ENCODE measurements around the gene AKR7A2.

DNA sequence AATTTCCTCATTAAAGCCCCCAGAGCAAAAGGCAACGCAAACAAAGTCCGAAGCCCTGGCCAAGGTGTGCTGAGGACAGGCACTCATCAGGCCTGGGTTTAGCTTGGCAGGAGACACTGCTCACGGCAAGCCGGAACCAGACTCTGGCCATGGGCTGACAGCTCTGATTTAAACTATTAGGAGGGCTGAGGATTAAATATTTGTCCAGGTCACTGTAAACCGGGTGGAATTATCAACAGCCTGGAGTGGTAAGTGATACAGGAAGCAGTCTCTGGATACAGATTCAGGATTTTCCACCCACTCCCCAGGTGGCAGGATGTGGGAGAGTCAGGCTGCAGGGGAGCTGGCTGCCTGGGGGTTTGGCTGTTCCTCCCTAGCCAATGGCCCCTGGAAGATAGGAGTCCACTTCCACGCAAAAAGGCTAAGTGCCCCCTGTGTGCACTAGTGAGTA lies 42.6 kb upstream of the AKR7A2 start:
- no peak for TF ChIP-seq CTCF (IDR thresholded peaks at IDR 0.05)
- no peak for TF ChIP-seq EP300 (IDR thresholded peaks at IDR 0.05)
- TF ChIP-seq POLR2AphosphoS5 (IDR thresholded peaks at IDR 0.05): peak in 1 of 4 donors; percentile 11
- no peak for TF ChIP-seq POLR2A (IDR thresholded peaks at IDR 0.05)
